ENCODE data around the gene TRMT61A. TPM values are rescaled to one million over a fixed set of nuclear protein-coding genes. Genes with fewer than 3 reads are reported as not detected.
A peak's percentile ranks its signal among the peaks of the same experiment; 100 is the strongest.

The TRMT61A gene
- total and polyA plus RNA-seq, 2 of the 13 experiments (the other 11 are each of a cell fraction or from before 2014, with no cell fraction given): 6.5 to 13.6 TPM

DNA sequence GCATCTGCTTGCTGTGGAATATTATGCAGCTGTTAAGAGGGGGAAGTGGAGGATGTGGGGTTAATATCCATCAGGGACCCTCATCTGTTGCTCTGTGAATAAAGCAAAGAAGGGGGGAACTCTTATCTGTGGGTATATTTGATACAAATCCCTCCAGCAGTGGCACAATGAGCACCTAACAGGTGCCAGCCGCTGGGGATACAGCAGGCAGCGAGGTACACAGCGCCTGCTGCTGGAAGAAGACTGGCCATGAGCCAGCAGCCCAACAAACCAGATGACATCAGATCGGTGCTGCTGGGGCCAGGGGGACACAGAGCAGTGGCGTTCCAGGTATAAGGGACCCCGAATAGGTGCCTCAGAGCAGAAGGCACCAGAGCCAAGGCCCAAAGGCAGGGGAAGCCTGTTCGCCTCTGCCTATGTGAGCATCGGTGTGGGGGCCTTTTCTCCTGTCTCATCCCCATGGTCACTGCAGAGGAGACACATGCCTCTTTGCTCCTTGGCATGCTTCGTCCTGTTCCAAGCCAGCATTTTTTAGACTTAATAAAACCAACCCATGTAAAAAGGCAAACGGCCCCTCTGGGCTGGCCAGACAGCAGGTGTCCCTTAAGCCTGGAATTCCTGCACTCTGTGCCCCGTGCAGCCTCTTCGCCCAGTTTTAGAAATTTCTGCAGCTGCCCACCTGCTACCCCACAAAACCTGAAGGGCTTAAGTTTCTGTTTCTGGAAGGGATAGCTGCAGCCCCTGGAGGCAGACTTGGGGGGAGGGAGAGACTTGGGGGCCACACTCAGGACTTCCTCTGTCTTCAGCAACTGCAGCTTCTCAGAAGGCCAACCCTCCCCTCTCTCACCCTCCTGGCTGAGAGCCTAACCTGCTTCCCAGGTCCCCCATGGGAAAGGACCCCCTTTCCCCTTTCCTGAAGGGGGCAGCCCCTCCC is 4.7 kb upstream of the TRMT61A start (continued):
- TF ChIP-seq, protein P1, sequence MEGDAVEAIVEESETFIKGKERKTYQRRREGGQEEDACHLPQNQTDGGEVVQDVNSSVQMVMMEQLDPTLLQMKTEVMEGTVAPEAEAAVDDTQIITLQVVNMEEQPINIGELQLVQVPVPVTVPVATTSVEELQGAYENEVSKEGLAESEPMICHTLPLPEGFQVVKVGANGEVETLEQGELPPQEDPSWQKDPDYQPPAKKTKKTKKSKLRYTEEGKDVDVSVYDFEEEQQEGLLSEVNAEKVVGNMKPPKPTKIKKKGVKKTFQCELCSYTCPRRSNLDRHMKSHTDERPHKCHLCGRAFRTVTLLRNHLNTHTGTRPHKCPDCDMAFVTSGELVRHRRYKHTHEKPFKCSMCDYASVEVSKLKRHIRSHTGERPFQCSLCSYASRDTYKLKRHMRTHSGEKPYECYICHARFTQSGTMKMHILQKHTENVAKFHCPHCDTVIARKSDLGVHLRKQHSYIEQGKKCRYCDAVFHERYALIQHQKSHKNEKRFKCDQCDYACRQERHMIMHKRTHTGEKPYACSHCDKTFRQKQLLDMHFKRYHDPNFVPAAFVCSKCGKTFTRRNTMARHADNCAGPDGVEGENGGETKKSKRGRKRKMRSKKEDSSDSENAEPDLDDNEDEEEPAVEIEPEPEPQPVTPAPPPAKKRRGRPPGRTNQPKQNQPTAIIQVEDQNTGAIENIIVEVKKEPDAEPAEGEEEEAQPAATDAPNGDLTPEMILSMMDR (CRISPR knock-in tag; IDR thresholded peaks at IDR 0.05): peak; percentile 50
- TF ChIP-seq ZNF768 (CRISPR knock-in tag; IDR thresholded peaks at IDR 0.05) (peak; percentile 30; the same call in 1 of the 2 replicates), TMF1 (CRISPR knock-in tag; IDR thresholded peaks at IDR 0.05; ENCODE audit: low read depth) (no peak), AKAP8 (CRISPR knock-in tag; IDR thresholded peaks at IDR 0.05) (0 out of 2 replicates have a peak, but pooled peaks have one; percentile 12), FOXJ3 (CRISPR knock-in tag; IDR thresholded peaks at IDR 0.05; ENCODE audit: borderline replicate concordance) (no peak), RAD21 (CRISPR knock-in tag; IDR thresholded peaks at IDR 0.05) (no peak), ADNP (CRISPR knock-in tag; IDR thresholded peaks at IDR 0.05) (0 out of 2 replicates have a peak, but pooled peaks have one; percentile 25), MBNL3 (CRISPR knock-in tag; conservative IDR thresholded peaks at IDR 0.05) (no peak), ZNF34 (CRISPR knock-in tag; IDR thresholded peaks at IDR 0.05; ENCODE audit: borderline replicate concordance) (no peak), ZNF674 (CRISPR knock-in tag; IDR thresholded peaks at IDR 0.05; ENCODE audit: low read depth) (no peak), ZMAT3 (CRISPR knock-in tag; conservative IDR thresholded peaks at IDR 0.05) (no peak), SUZ12 (IDR thresholded peaks at IDR 0.05; ENCODE audit: low read depth, low read length) (no peak), STAG1 (CRISPR knock-in tag; IDR thresholded peaks at IDR 0.05) (no peak), TEAD3 (CRISPR knock-in tag; optimal IDR thresholded peaks at IDR 0.05; ENCODE audit: borderline replicate concordance) (no peak), ZNF343 (CRISPR knock-in tag; IDR thresholded peaks at IDR 0.05) (no peak), SSRP1 (CRISPR knock-in tag; IDR thresholded peaks at IDR 0.05) (no peak), ZBTB7B (CRISPR knock-in tag; IDR thresholded peaks at IDR 0.05) (no peak)
- TF ChIP-seq, protein P2, sequence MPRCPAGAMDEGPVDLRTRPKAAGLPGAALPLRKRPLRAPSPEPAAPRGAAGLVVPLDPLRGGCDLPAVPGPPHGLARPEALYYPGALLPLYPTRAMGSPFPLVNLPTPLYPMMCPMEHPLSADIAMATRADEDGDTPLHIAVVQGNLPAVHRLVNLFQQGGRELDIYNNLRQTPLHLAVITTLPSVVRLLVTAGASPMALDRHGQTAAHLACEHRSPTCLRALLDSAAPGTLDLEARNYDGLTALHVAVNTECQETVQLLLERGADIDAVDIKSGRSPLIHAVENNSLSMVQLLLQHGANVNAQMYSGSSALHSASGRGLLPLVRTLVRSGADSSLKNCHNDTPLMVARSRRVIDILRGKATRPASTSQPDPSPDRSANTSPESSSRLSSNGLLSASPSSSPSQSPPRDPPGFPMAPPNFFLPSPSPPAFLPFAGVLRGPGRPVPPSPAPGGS (CRISPR knock-in tag; IDR thresholded peaks at IDR 0.05): no peak
- TF ChIP-seq, protein P3, sequence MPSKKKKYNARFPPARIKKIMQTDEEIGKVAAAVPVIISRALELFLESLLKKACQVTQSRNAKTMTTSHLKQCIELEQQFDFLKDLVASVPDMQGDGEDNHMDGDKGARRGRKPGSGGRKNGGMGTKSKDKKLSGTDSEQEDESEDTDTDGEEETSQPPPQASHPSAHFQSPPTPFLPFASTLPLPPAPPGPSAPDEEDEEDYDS (CRISPR knock-in tag; IDR thresholded peaks at IDR 0.05): no peak
- TF ChIP-seq, protein P4, sequence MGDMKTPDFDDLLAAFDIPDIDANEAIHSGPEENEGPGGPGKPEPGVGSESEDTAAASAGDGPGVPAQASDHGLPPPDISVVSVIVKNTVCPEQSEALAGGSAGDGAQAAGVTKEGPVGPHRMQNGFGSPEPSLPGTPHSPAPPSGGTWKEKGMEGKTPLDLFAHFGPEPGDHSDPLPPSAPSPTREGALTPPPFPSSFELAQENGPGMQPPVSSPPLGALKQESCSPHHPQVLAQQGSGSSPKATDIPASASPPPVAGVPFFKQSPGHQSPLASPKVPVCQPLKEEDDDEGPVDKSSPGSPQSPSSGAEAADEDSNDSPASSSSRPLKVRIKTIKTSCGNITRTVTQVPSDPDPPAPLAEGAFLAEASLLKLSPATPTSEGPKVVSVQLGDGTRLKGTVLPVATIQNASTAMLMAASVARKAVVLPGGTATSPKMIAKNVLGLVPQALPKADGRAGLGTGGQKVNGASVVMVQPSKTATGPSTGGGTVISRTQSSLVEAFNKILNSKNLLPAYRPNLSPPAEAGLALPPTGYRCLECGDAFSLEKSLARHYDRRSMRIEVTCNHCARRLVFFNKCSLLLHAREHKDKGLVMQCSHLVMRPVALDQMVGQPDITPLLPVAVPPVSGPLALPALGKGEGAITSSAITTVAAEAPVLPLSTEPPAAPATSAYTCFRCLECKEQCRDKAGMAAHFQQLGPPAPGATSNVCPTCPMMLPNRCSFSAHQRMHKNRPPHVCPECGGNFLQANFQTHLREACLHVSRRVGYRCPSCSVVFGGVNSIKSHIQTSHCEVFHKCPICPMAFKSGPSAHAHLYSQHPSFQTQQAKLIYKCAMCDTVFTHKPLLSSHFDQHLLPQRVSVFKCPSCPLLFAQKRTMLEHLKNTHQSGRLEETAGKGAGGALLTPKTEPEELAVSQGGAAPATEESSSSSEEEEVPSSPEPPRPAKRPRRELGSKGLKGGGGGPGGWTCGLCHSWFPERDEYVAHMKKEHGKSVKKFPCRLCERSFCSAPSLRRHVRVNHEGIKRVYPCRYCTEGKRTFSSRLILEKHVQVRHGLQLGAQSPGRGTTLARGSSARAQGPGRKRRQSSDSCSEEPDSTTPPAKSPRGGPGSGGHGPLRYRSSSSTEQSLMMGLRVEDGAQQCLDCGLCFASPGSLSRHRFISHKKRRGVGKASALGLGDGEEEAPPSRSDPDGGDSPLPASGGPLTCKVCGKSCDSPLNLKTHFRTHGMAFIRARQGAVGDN (CRISPR knock-in tag; IDR thresholded peaks at IDR 0.05): peak; percentile 71
- TF ChIP-seq, protein P5, sequence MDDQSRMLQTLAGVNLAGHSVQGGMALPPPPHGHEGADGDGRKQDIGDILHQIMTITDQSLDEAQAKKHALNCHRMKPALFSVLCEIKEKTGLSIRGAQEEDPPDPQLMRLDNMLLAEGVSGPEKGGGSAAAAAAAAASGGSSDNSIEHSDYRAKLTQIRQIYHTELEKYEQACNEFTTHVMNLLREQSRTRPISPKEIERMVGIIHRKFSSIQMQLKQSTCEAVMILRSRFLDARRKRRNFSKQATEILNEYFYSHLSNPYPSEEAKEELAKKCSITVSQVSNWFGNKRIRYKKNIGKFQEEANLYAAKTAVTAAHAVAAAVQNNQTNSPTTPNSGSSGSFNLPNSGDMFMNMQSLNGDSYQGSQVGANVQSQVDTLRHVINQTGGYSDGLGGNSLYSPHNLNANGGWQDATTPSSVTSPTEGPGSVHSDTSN (CRISPR knock-in tag; IDR thresholded peaks at IDR 0.05; ENCODE audit: borderline replicate concordance): no peak
